DMS79 treated with DMSO at 0.1 percent for 48 hours (cell line): ENCODE results near the gene MTAP.

Source experiments
- DNase-seq: peaks from one replicate; lab custom pipeline; 2025; lab: John Stamatoyannopoulos, UW

MTAP gene

GRCh38 chr9:21969951-21970799 lies 167.7 kb downstream of the MTAP start:
- no peak for DNase-seq

GRCh38 chr9:21970800-21971640 lies 168.6 kb downstream of the MTAP start:
- no peak for DNase-seq

- DNase-seq = no peak
Observed at GRCh38 chr9:21972361-21972760, 169.9 kb downstream of the MTAP start.

DNA sequence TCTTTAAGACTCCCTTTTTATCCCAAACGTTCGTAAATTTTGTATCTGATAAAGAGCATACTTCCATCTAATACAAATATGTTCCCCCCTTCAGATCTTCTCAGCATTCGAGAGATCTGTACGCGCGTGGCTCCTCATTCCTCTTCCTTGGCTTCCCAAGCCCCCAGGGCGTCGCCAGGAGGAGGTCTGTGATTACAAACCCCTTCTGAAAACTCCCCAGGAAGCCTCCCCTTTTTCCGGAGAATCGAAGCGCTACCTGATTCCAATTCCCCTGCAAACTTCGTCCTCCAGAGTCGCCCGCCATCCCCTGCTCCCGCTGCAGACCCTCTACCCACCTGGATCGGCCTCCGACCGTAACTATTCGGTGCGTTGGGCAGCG lies 171.9 kb downstream of the MTAP start:
- peak; percentile 57 for DNase-seq

GRCh38 chr9:21974722-21975409 lies 172.4 kb downstream of the MTAP start:
- peak; percentile 90 for DNase-seq

GRCh38 chr9:21976334-21976875 lies 174.0 kb downstream of the MTAP start:
- no peak for DNase-seq

DNA sequence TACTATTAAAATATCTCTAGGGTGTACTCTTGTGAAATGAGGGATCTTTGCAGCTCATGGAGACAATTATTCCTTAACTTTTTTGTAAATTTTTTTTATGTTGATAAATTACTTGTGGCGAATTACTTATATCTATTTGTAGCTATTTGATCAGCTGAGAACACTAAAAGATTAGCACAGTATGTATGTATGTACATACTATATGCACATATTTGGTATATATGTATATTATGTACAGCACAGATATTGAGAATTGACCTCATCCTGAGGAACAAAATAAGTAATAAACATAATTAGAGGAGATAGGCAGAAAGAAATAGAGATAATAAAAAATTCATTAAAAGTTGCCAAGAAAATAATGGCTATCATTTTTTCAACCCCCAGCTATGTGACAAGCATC lies 180.0 kb downstream of the MTAP start:
- no peak for DNase-seq

GRCh38 chr9:21982861-21983560 lies 180.6 kb downstream of the MTAP start:
- DNase-seq = no peak

- DNase-seq = no peak
Observed at GRCh38 chr9:21983561-21983935, 181.1 kb downstream of the MTAP start.

GRCh38 chr9:21984101-21984500 lies 181.7 kb downstream of the MTAP start:
- no peak for DNase-seq

DNA sequence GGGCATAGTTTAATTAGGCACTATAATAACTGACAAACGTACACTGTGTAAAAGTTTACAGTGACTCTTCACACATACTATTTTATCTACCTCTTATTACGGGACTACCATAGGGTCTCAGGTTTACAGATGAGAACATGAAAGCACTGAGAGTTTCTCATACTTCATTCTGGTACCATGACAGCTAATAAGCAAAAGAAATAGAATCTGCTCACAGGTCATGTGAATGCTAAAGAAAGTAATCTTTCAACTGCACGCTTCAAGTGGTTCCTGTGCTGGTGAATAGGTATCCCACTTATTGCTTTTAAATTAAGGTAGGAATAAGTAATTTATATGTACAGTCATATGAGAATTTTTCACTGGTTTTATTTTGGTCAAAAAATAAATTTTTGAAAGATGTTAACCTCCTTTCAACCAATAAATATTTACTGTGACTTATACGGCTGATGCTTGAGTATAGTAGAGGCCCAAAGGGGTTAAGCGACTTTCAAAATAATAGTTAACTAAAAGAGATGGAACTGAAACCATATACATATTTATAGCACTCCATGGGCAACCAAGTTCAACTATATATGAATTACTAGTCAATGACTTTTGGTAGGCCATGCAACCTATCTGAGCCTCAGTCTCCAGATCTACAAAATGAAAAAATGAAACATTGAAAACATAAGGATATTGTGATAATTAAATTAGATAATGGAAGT lies 183.7 kb downstream of the MTAP start:
- peak; percentile 53 for DNase-seq
